NCI-H2196 (cell line): ENCODE data around the gene CLDN4.
"Not testable (repeated sequence)": the region's sequence is repeated elsewhere in the genome, so short reads cannot be mapped to it uniquely, and the experiment has no call there.

Source experiments
- DNase-seq: peaks from one replicate; lab custom pipeline; 2025; ENCODE audit not compliant: unreplicated experiment; lab: John Stamatoyannopoulos, UW

CLDN4 gene, protein sequence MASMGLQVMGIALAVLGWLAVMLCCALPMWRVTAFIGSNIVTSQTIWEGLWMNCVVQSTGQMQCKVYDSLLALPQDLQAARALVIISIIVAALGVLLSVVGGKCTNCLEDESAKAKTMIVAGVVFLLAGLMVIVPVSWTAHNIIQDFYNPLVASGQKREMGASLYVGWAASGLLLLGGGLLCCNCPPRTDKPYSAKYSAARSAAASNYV

DNA sequence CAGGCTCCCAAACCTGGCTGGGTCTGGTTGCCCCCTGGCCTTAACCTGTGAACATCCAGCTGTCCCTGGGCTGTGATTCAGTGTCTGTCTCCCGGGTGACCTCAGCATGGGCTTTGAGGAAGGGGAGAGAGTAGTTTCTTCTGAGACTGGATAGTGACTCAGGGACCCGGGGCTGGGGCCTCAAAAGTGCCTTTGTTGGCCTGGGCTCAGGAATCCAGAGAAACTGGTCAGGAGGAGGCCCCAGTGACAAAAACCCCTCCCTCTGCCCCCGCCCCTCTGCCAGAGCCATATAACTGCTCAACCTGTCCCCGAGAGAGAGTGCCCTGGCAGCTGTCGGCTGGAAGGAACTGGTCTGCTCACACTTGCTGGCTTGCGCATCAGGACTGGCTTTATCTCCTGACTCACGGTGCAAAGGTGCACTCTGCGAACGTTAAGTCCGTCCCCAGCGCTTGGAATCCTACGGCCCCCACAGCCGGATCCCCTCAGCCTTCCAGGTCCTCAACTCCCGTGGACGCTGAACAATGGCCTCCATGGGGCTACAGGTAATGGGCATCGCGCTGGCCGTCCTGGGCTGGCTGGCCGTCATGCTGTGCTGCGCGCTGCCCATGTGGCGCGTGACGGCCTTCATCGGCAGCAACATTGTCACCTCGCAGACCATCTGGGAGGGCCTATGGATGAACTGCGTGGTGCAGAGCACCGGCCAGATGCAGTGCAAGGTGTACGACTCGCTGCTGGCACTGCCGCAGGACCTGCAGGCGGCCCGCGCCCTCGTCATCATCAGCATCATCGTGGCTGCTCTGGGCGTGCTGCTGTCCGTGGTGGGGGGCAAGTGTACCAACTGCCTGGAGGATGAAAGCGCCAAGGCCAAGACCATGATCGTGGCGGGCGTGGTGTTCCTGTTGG is at the start of gene CLDN4:
Gene CLDN4 (plus strand): TSS at position 316 of the 903 bp plus-strand sequence. CDS start 206 bp downstream, at position 522.
- peak; percentile 87 for DNase-seq

DNA sequence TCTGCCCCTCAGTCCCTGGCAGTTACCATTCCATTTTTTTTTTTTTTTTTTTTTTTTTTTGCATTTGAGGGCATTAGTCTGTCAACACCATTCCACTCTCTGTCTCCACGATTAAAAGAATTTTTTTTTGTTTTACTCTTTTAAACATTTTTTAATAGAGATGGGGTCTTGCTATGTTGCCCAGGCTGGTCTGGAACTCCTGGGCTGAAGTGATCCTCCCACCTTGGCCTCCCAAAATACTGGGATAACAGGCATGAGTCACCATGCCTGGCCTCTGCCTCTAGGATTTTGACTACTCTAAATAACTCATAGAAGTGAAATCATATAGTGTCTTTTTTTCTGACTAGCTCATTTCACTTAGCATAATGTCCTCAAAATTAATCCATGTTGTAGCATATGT is 44.2 kb upstream of the CLDN4 start:
- DNase-seq = no peak

DNA sequence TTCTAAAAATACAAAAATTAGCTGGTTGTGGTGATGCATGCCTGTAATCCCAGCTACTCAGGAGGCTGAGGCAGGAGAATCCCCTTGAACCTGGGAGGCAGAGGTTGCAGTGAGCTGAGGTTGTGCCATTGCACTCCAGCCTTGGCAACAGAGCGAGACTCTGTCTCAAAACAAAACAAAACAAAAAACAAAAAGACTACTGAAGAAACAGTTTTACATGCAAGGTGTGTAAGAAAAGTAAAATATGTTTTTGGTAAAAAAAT is 43.1 kb upstream of the CLDN4 start:
- DNase-seq = not testable (repeated sequence)

DNA sequence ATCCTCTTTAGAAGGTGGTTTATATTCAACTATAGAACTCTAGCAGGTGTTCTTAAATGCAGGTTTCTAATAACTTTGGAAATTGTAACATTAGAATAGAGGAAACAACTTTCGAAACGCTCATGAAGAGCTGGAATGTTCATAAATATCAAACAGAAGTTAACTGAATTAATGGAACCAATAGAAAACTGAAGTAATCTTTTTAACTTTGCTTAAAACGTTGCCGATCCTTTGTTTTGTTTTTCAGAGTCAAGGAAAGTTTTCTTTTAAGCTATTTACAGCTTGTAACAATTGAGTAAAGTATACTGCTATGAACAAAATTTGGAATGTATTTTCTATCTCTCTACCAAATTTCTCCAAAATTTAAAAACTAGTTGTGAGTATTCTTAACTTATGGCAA is 41.7 kb upstream of the CLDN4 start:
- no peak for DNase-seq

DNA sequence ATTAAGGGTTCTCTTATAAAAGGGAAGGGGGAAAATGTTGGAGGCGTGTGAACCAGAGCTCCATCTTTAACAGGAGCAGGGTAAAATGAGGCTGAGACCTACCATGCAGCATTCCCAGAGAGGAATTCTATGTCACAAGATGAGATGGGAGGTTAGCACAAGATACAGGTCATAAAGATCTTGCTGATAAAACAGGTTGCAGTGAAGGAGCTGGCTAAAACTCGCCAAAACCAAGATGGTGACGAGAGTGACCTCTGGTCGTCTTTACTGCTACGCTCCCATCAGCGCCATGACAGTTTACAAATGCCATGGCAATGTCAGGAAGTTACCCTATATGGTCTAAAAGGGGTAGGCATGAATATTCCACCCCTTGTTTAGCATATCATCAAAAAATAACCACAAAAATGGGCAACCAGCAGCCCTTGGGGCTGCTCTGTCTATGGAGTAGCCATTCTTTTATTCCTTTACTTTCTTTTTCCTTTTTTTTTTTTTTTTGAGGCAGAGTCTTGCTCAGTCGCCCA is 39.6 kb upstream of the CLDN4 start:
- not testable (repeated sequence) for DNase-seq

DNA sequence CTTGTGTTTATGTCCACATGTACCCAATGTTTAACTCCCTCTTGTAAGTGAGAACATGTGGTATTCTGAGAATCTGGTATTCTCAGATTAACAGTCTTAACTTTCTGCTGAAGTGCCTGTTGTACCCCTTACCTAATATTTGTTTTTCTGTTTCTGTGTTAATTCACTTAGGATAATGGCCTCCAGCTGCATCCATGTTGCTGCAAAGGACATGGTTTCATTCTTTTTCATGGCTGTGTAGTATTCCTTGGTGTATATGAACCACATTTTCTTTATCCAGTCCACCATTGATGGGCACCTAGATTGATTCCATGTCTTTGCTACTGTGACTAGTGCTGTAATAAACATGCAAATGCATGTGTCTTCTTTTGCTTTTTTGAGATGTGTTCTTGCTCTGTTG is 35.6 kb upstream of the CLDN4 start:
- DNase-seq = not testable (repeated sequence)

DNA sequence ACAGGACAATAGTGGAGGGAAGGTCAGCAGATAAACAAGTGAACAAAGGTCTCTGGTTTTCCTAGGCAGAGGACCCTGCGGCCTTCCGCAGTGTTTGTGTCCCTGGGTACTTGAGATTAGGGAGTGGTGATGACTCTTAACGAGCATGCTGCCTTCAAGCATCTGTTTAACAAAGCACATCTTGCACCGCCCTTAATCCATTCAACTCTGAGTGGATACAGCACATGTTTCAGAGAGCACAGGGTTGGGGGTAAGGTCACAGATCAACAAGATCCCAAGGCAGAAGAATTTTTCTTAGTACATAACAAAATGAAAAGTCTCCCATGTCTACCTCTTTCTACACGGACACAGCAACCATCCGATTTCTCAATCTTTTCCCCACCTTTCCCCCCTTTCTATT is 34.1 kb upstream of the CLDN4 start:
- not testable (repeated sequence) for DNase-seq

DNA sequence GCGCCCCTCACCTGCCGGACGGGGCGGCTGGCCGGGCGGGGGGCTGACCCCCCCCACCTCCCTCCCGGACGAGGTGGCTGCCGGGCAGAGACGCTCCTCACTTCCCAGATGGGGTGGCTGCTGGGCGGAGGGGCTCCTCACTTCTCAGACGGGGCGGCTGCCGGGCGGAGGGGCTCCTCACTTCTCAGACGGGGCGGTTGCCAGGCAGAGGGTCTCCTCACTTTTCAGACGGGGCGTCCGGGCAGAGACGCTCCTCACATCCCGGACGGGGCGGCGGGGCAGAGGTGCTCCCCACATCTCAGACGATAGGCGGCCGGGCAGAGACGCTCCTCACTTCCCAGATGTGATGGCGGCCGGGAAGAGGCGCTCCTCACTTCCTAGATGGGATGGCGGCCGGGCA is 33.6 kb upstream of the CLDN4 start:
- not testable (repeated sequence) for DNase-seq

DNA sequence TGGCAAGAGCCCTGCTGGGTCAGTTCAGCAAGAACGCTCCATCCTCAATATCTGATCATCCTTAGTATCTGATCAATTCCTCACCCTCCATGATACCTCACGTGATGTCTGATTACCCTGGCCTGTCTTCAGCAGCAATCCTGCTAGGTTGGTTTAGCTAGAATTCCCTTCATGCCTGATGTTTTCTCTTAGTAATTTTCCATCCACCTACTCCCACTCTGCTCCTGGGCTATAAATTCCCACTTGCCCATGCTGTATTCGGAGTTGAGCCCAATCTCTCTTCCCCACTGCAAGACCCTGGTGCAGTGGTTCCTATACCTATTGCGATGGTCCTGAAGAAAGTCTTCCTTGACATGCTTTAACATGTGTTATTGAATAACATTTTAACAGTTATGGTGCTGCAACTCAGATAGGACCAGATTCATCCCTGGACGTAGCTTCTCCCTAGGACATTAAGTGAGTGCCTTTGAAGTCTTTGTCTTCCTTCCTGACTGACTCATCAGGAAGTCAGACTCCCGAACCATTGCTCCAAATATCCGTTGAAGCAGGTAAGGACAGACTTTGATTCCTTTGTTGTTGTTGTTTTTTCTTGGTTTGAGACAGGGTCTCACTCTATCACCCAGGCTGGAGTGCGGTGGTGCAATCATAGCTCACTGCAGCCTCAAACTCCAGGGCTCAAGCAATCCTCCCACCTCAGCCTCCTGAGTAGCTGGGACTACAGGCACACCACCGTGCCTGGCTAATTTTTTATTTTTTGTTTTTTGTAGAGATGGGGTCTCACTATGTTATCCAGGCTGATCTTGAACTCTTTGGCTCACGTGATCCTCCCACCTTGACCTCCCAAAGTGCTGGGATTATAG is 31.3 kb upstream of the CLDN4 start:
- no peak for DNase-seq

DNA sequence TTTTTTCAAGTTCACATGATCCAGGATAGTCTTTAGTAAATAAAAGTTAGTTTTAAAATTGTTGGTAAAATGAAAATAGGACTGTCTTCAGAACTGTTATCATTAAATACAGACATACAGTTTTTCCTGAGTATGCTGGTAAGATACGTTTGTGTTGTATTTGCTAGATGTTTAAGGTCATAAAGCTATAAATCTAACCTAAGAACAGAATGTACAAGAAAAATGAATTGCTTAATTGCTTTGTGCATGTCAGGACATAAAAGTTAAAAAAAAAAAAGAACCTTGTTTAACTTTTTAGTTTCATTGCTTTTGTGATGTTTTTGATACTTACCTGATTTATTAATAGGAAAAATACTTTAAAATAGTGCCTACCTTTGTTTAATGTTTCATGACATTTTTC is 29.2 kb upstream of the CLDN4 start:
- DNase-seq = no peak

DNA sequence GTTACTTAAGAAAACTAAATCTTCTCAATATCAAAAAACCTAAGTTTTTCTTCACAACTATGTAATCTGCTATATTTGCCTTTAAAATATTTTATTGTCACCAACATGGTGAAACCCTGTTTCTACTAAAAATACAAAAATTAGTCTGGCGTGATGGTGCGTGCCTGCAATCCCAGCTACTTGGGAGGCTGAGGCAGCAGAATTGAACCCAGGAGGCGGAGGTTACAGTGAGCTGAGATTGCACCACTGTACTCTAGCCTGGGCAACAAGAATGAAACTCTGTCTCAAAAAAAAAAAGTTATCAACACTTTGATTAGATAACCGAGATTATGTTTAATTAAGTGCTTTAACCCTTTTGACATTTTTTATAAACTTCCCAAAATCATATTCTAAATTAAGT is 28.3 kb upstream of the CLDN4 start:
- no peak for DNase-seq

DNA sequence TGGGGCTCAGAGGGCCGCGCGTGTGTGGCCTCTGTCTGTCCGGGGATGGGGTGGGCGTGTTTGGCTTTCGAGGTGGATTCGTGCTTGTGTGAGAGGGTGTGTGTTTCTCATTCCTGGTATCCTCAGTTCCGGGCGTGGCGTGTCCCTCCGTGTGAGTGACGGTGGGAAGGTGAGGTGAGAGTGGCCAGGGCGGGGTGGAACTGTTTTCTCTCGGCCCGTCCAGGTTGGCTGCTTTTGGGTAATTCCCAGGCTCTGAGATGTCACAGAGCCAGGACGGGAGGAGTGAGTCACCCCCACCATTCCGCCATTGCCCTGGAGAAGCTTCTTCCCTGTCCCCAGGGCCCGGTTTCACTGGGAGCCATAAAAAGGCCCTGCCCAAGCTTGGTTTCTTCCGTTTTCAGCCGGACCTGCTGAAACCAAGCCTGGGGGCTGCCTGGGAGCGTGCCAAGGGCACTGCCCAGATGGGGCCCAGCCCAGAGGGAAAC is 21.3 kb upstream of the CLDN4 start:
- no peak for DNase-seq

DNA sequence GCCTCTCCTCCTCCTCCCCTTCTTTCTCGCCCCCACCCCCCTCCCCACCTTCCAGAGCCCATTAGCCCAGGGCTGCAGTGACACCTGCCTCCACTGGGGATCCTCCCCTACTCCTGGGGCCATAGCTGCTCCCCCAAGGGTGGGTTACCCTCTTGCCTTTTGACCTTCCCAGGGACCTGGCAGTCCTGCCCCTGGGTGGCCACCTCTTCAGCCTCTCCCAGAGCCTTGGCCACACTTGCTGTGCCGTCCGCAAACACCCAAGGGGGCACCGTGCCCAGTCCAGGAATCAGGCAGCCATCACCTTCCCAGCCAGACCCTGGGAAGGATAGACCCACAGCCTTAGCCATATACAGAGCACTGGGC is 19.8 kb upstream of the CLDN4 start:
- no peak for DNase-seq

DNA sequence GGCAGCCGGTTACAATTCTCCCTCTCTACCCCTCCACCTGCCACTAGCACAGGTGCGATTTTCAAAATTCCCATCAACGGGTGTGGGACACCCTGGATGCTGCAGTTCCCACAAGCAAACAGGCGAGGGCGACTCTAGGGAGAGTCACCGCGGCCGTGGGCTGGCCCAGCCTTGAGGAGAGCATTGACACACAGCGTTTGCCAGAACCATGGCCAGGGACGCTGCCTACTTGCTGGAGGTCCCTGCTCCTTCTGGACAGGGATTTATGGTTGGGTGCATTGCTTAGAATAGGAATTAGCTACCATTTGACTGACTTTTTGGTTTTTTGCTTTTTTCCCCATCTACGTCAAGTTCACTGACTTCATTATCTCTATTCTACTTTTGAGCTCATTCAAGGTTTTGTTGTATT is 19.0 kb upstream of the CLDN4 start:
- DNase-seq = peak; percentile 38

DNA sequence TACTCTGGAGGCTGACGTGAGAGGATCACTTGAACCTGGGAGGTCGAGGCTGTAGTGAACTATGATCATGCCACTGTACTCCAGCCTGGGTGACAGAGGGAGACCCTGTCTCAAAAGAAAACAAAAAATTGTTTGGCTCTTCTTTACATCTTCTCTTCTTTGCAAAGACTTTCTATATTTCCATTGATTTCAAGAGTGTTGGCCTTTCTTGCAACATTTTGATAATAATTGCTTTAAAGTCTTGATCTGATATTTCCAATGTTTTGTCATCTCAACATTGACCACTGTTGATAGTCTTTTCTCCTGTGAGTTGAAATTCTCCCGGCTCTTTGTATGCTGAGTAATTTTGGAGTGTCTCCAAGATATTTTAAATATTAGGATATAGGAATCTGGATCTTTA is 17.8 kb upstream of the CLDN4 start:
- no peak for DNase-seq

DNA sequence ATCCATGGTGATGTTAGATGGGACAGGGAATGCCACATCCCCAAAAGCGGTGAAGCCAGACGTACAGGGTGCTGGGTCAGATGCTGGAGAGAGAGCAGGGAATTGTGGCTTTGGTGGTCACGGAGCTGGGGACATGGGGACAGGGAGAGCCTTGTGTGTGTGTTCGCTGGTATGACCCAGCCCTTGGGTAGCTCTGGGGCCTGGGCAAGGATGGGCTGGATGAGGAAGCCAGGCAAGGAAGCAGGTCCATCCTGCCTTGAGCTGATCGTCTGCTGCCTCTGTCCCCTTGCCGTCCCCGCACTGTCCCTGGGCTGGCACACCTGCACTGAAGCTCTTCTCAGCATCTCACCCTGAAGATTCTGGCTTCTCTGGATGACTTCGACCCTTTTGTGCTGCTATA is 15.4 kb upstream of the CLDN4 start:
- no peak for DNase-seq

DNA sequence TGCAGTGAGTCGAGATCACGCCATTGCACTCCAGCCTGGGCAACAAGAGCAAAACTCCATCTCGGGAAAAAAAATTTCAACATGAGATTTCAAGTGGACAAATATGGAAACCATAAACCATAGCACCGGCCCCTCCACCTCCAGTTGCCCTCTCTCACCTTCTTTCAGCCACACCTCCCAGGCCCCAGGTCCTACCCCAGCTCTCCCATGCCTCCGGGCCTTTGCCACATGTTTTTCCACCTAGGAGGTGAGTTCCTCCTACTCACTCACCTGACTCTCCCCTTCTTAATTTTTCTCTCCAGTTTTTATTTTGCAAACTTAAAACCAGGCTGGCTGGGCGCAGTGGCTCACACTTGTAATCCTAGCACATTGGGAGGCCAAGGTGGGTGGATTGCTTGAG is 13.7 kb upstream of the CLDN4 start:
- no peak for DNase-seq

DNA sequence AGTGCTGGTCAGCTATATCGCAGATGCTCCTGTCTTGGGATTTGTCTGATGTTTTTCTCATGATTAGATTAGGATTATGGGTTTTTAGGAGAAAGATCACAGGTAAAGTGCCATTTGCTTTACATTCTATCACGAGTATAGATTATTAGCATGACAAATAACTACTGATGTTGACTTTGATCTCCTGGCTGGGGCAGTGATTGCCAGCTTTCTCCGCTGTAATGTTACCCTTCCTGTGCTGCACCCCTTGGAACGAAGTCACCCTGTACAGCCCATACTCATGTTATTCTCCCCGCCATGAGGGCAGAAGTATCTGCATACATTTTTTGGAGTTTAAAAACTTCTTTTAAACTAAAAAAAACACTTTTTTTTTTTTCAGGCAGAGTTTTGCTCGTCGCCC is 10.8 kb upstream of the CLDN4 start:
- DNase-seq = no peak

DNA sequence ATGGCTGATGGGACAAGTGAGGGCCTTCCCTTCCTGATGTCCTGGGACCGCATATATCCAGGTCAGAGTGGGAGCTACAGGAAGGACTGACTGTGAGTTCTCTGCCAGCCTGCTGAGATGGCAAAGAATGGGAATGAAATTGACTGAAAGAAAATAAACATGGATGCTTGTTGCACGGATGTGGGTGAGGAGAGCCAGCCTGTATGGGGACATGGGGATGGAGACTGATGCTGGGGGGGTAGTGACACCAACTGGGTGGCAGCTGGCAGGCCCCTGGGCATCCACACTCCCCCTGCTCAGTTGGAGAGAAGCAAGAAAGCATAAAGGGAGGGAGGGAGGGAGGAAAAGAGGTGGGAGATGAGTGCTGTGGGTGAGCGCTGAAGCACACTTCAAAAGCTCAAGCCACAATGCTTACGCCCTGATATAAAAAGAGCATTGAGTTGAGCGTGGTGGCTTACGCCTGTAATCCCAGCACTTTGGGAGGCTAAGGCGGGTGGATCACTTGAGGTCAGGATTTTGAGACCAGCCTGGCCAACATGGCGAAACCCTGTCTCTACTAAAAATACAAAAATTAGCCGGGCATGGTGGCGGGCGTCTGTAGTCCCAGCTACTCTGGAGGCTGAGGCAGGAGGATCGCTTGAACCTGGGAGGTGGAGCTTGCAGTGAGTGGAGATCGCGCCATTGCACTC is 9.1 kb upstream of the CLDN4 start:
- DNase-seq = not testable (repeated sequence)

DNA sequence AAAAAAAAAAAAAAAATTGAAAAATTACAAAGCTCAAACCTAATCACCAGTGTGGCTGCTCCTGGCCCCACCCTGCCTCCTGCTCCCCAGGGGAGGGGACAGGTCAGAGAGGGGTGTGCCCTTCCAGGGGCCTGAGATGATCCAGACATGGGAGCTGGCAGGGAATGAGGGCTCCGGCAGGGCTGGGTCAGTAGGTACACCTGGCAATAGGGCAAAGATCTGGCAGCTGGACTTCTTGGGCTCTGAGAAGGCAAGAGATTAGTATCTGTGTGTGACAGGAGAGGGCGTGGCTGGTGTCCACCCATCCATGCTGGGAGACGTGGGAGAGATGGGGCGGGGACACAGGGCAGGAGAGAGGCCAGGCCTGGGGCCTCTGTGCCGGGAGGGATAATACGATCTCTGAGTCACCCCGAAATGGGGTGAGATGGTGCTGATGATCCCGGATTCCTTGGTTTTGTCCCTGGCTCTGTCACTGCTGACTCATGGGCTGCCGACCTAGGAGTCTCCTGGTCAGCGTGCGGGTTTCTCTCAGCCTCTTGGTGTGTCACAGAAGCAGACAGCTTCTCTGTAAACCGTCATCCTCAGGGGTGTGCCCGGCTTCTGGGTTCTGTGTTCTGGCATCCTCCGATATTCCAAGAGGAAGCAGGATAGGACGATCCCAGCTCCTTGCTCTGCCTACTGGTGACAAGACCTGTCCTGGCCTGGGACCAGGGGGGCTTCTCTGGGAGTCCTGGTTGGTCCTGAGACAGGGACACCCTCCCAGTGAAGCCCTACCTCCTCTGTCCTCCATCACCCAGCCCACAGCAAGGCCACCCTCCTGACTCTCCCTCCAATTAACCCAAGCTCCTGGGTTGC is 8.2 kb upstream of the CLDN4 start:
- peak; percentile 86 for DNase-seq
